NB4 (cell line): ENCODE results near the gene RPGRIP1L.

Source experiments
- MAX ChIP-seq: IDR thresholded peaks from 2 replicates; pipeline ENCODE4 v1.6.1; 2011; ENCODE audit warnings: low read depth, low read length
- POLR2A ChIP-seq: IDR thresholded peaks from 2 replicates; pipeline ENCODE4 v1.6.1; 2011; ENCODE audit warnings: mild to moderate bottlenecking; ENCODE audit not compliant: insufficient read length; ENCODE audit errors: extremely low read depth
- TF ChIP-seq, protein P1 (sequence below): IDR thresholded peaks from one replicate; pipeline ENCODE4 v1.5.1; 2012; ENCODE audit warnings: low read depth, low read length

- TF ChIP-seq POLR2A: no peak
- TF ChIP-seq, protein P1, sequence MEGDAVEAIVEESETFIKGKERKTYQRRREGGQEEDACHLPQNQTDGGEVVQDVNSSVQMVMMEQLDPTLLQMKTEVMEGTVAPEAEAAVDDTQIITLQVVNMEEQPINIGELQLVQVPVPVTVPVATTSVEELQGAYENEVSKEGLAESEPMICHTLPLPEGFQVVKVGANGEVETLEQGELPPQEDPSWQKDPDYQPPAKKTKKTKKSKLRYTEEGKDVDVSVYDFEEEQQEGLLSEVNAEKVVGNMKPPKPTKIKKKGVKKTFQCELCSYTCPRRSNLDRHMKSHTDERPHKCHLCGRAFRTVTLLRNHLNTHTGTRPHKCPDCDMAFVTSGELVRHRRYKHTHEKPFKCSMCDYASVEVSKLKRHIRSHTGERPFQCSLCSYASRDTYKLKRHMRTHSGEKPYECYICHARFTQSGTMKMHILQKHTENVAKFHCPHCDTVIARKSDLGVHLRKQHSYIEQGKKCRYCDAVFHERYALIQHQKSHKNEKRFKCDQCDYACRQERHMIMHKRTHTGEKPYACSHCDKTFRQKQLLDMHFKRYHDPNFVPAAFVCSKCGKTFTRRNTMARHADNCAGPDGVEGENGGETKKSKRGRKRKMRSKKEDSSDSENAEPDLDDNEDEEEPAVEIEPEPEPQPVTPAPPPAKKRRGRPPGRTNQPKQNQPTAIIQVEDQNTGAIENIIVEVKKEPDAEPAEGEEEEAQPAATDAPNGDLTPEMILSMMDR: no peak
- TF ChIP-seq MAX: no peak
Measured at GRCh38 chr16:53629151-53629550, 74.5 kb downstream of the RPGRIP1L start.
